Lung (tissue), 16 donors: ENCODE results near the gene PRM2. TPM values are rescaled to one million over a fixed set of nuclear protein-coding genes. Genes with fewer than 3 reads are reported as not detected.

ENCODE experiments used
- ATAC-seq: fragments of 200-7000 bp; cut with Tn5 transposase; one replicate; pipeline ENCODE4 v1.9.1; 2020; ENCODE audit warnings: moderate number of reproducible peaks; ENCODE audit not compliant: insufficient read depth, low FRiP score
- DNase-seq, 3 donors: peaks; one replicate each; pipeline ENCODE4 v3.0.0-alpha.2; 2013 to 2017
- H3K27ac ChIP-seq, 2 donors: one replicate each; pipeline ENCODE4 v1.5.1; 2013; ENCODE audit warnings: mild to moderate bottlenecking in 2 of 2, moderate library complexity in 2 of 2, control low read depth in 1 of 2, inconsistent platforms in 1 of 2, low read depth in 1 of 2, low read length in 1 of 2
- H3K27me3 ChIP-seq, 3 donors: one replicate each; pipeline ENCODE4 v1.5.1; 2013; ENCODE audit warnings: low read length in 2 of 3; ENCODE audit not compliant: control insufficient read depth in 3 of 3, insufficient read depth in 3 of 3
- H3K36me3 ChIP-seq, 4 donors: one replicate each; pipeline ENCODE4 v1.5.1; 2013; ENCODE audit warnings: low read length in 4 of 4, mild to moderate bottlenecking in 1 of 4, moderate library complexity in 1 of 4; ENCODE audit not compliant: control insufficient read depth in 4 of 4, insufficient read depth in 4 of 4
- H3K4me1 ChIP-seq, 5 donors: one replicate each; pipeline ENCODE4 v1.5.1; 2013; ENCODE audit warnings: low read length in 5 of 5, mild to moderate bottlenecking in 2 of 5, moderate library complexity in 1 of 5; ENCODE audit not compliant: control insufficient read depth in 5 of 5, insufficient read depth in 5 of 5
- H3K4me3 ChIP-seq: one replicate; pipeline ENCODE4 v1.5.1; 2013; ENCODE audit warnings: mild to moderate bottlenecking, control low read depth, moderate library complexity
- H3K9ac ChIP-seq, 2 donors: one replicate each; pipeline ENCODE4 v1.5.1; 2013; ENCODE audit warnings: low read length in 2 of 2, control low read depth in 1 of 2; ENCODE audit not compliant: insufficient read depth in 1 of 2
- H3K9me3 ChIP-seq, 4 donors: one replicate each; pipeline ENCODE4 v1.5.1; 2013; ENCODE audit warnings: low read length in 3 of 4, mild to moderate bottlenecking in 1 of 4, moderate library complexity in 1 of 4; ENCODE audit not compliant: control insufficient read depth in 4 of 4, insufficient read depth in 3 of 4
- WGBS, 2 donors: extraction: QIAGEN DNeasy Blood & Tissue Kit; methylation state at CpG; one replicate each; pipeline ENCODE4 v1.1.7; 2013; 5-methylcytosine and 5-hydroxymethylcytosine counted together
- long read RNA-seq, 5 donors: transcript quantifications; one replicate each; lab custom pipeline, GENCODE V29; 2026
- polyA plus RNA-seq, 2 donors: library from polyadenylated mRNA; stranded (reverse); fragments of 200-250 nt; gene quantifications; one replicate each; pipeline ENCODE4 v1.2.1, GENCODE V29; 2013
- total RNA-seq, 2 donors: library from RNA; depleted of rRNA in 1 of 2; stranded (reverse); fragments of >200 nt in 1 of 2; gene quantifications; one replicate each; pipeline ENCODE4 v1.2.1, GENCODE V29; 2014 to 2021
- TF ChIP-seq, protein P1 (sequence below): IDR thresholded peaks from 2 replicates; pipeline ENCODE4 v1.5.1; 2012; ENCODE audit warnings: mild to moderate bottlenecking; ENCODE audit errors: control extremely low read depth, extremely low read depth
- donor health status: control.
- donor health status: control.
- donor health status: Bipolar disorder and iron deficiency.
- donor health status: healthy.
- donor health status: DM: yes; HTN: yes; CAD: no.

PRM2 gene, protein sequence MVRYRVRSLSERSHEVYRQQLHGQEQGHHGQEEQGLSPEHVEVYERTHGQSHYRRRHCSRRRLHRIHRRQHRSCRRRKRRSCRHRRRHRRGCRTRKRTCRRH
- not detected for total RNA-seq
- not detected for polyA plus RNA-seq
- long read RNA-seq, donor 1 = 0 reads
- long read RNA-seq, donor 2 = 0 reads
- long read RNA-seq, donor 3 = 0 reads
- long read RNA-seq, donor 4 = 0 reads
- long read RNA-seq, donor 5 = 0 reads

DNA sequence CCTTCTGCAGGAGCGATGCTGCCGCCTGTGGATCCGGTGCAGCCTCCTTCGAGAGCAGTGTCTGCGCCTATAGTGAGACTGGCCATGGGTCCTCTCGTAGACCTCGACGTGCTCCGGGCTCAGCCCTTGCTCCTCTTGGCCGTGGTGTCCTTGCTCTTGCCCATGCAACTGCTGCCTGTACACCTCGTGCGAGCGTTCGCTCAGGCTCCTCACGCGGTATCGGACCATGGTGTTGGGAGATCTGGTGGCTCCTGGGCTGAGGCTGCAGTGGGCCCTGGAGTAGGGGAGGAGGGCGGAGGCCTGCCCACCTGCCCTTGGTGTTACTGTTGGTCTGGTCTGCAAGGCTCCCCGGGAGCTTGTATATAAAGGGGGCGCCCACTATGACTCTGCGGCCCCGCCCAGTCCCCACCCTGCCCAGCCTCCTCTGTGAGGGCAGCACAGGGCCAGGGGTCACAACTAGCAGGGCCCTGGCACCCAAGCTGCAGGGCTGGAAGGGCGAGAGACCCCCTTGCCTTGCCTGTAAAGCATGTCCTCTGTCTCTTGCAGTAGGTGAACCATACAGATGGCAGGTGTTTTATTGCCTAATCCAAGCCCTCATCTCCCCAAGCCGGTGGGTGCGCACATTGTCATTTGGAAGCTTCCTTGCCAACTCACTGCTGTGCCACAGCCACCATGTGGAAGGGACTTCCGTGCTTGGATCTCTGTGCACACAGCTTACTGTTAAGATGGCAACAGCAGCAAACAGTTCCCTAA lies at the start of gene PRM2:
Gene PRM2 (minus strand): TSS at position 338 of the 753 bp plus-strand sequence. CDS start 110 bp downstream, at position 228.
- Histone ChIP-seq H3K27me3 (no peaks in the 10 kb centered on the region), H3K4me1 (peaks cover 0 to 21% (median 0%) of the 10 kb centered on the region in 5 donors), H3K36me3 (no peaks in the 10 kb centered on the region), H3K9me3 (no peaks in the 10 kb centered on the region), H3K27ac (no peak within 1 kb of the TSS), H3K9ac (no peak within 1 kb of the TSS), H3K4me3 (no peak within 1 kb of the TSS)
- TF ChIP-seq, protein P1, sequence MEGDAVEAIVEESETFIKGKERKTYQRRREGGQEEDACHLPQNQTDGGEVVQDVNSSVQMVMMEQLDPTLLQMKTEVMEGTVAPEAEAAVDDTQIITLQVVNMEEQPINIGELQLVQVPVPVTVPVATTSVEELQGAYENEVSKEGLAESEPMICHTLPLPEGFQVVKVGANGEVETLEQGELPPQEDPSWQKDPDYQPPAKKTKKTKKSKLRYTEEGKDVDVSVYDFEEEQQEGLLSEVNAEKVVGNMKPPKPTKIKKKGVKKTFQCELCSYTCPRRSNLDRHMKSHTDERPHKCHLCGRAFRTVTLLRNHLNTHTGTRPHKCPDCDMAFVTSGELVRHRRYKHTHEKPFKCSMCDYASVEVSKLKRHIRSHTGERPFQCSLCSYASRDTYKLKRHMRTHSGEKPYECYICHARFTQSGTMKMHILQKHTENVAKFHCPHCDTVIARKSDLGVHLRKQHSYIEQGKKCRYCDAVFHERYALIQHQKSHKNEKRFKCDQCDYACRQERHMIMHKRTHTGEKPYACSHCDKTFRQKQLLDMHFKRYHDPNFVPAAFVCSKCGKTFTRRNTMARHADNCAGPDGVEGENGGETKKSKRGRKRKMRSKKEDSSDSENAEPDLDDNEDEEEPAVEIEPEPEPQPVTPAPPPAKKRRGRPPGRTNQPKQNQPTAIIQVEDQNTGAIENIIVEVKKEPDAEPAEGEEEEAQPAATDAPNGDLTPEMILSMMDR = no peak
- ATAC-seq (no peak), DNase-seq (no peak)
- WGBS, 2 donors = 93 to 95% methylated on average over 26 of the region's 26 CpGs

DNA sequence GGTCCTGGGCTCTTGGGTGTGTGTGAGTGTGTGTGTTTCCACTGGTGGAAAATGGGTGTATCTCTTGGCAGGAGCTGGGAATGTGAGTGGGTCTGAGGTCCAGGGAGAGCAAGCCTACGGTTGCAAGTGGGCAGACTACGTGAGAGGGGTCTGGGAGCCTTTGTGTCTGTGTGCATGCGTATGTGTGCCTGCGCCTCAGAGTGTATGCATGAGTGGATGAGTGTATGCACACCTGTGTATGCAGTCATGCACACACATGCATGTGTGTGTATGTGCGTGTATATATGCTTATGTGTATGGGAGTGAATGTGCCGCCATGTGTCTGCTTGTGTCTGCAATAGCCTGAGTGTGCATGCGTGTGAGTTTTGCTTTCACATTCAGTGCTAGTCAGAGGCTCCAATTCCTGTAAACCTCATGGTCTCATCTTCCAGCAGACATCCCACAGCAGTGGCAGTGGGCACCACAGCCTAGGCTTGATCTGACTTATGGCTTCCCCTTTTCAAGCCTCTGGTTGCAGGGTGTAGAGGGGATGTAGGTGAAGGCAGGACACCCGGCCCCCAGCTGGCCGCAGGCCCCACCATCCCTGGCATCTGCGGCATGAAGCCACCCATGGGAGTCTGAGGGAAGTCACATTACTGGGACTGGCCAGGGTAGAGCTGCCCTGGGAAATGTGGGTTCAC lies 49.3 kb upstream of the PRM2 start:
- WGBS, 2 donors = 74 to 87% methylated on average over 10 of the region's 10 CpGs
- Histone ChIP-seq H3K36me3 (no peaks in the 10 kb centered on the region), H3K27ac (no peak overlapping the region), H3K9ac (no peak overlapping the region), H3K9me3 (no peaks in the 10 kb centered on the region), H3K27me3 (no peaks in the 10 kb centered on the region), H3K4me3 (no peak overlapping the region), H3K4me1 (peaks cover 0 to 34% (median 14%) of the 10 kb centered on the region in 5 donors)
- ATAC-seq (no peak), DNase-seq (no peak)
- TF ChIP-seq, protein P1 = no peak

DNA sequence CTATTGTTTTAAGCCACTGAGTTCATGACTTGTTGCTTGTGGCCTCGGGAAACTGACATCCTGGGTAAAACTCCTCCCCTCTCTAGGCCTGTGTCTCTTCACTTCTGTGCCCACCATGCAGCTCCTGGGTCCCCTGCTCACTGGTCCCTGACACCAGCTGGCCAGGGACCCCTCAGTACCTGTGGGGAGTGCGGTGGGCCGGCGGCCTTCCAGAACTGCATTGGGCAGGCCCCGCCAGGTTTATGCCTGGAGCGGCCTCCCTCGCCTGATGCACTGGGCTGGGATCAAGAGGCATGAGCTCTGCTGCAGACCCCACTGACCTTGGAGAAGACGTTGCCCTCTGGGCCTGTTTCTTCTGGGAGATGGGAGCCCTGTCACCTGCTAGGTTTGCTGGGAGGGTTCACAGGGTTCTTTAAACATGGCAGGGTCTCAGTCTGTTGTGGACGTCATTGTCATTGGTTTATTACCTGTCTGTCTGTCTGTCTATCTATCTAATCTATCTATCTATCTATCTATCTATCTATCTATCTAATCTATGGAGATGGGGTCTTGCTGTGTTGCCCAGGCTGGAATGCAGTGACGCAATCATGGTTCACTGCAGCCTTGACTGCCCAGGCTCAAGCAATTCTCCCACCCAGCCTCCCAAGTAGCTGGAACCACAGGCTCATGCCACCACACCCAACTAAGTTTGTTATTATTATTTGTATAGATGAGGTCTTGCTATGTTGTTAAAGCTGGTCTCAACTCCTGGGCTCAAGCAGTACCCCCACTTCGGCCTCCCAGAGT lies 47.5 kb upstream of the PRM2 start:
- TF ChIP-seq, protein P1 = no peak
- Histone ChIP-seq H3K27ac (no peak overlapping the region), H3K9ac (no peak overlapping the region), H3K36me3 (no peaks in the 10 kb centered on the region), H3K9me3 (no peaks in the 10 kb centered on the region), H3K4me1 (peaks cover 0 to 29% (median 9%) of the 10 kb centered on the region in 5 donors), H3K4me3 (no peak overlapping the region), H3K27me3 (no peaks in the 10 kb centered on the region)
- WGBS, 2 donors = 94 to 95% methylated on average over 11 of the region's 11 CpGs
- no peak for ATAC-seq
- no peak for DNase-seq
